HCT116 (cell line): ENCODE data around the gene AHNAK. TPM values are rescaled to one million over a fixed set of nuclear protein-coding genes. Genes with fewer than 3 reads are reported as not detected.

ENCODE experiments used
- ATAC-seq: fragments of 200-7000 bp; cut with Tn5 transposase; 2 replicates; pipeline ENCODE4 v1.9.1; 2020; ENCODE audit warnings: mild to moderate bottlenecking, moderate library complexity
- BruUV-seq: library from RNA; stranded (reverse); fragments of 400-500 nt; replicated peaks from 2 replicates; lab custom pipeline; 2021; lab: Mats Ljungman, UMichigan
- CTCF ChIA-PET: fragments of 300-600 bp; sonication (Branson Sonifier 250); formaldehyde crosslinking; loops from one replicate; lab custom pipeline; 2021; ENCODE audit warnings: antibody characterized with exemption; lab: Charles Lee
- POLR2A ChIA-PET: fragments of 300-600, 350-600 bp; sonication (Branson Sonifier 250); formaldehyde crosslinking; loops from one replicate; lab custom pipeline; 2021; ENCODE audit warnings: antibody characterized with exemption; lab: Charles Lee
- RAD21 ChIA-PET, 2 experiments: fragments of 300-600 bp; sonication (Branson Sonifier 250); formaldehyde crosslinking; loops; one replicate each; lab custom pipeline; 2023; ENCODE audit warnings: low total read pairs in 2 of 2; ENCODE audit not compliant: uncharacterized antibody in 2 of 2, unreplicated experiment in 2 of 2, low non-redundant PET in 1 of 2; lab: Charles Lee
- DNase-seq: peaks from one replicate; pipeline ENCODE4 v3.0.0-alpha.2; 2010; ENCODE audit warnings: low read depth, low spot score
- H2AFZ ChIP-seq: fragments of 200-600 bp; shearing (Covaris generic), sonication (generic); 2 replicates; pipeline ENCODE4 v1.6.1; 2017; ENCODE audit warnings: low read depth, mixed run types, mixed read lengths, antibody characterized with exemption, low read length; ENCODE audit not compliant: poor library complexity, severe bottlenecking
- H3K27ac ChIP-seq: 2 replicates; pipeline ENCODE4 v1.5.1; 2012; ENCODE audit warnings: low read depth, low read length
- H3K27me3 ChIP-seq: fragments of 200-600 bp; sonication (generic); 2 replicates; pipeline ENCODE4 v1.6.1; 2016; ENCODE audit warnings: mixed run types, low read length, mixed read lengths; ENCODE audit not compliant: insufficient read depth
- H3K36me3 ChIP-seq, 2 experiments: fragments of 200-500 bp in 1 of 2; fragments of 200-600 bp in 1 of 2; sonication (Bioruptor generic) in 1 of 2; sonication (generic) in 1 of 2; 2 replicates each; pipeline versions ENCODE4 v1.5.1 to v1.6.1; 2014 to 2016; ENCODE audit warnings: low read length in 2 of 2, inconsistent platforms in 1 of 2, mixed read lengths in 1 of 2, mixed run types in 1 of 2; ENCODE audit not compliant: insufficient read depth in 2 of 2, control insufficient read depth in 1 of 2
- H3K4me1 ChIP-seq, 2 experiments: fragments of 200-600 bp in 1 of 2; sonication (generic) in 1 of 2; 2 replicates each; pipeline versions ENCODE4 v1.5.1 to v1.6.1; 2012 to 2017; ENCODE audit warnings: low read length in 2 of 2, inconsistent platforms in 1 of 2, mild to moderate bottlenecking in 1 of 2, mixed read lengths in 1 of 2, mixed run types in 1 of 2, moderate library complexity in 1 of 2; ENCODE audit not compliant: insufficient read depth in 2 of 2, control insufficient read depth in 1 of 2
- H3K4me2 ChIP-seq: fragments of 200-600 bp; sonication (generic); 2 replicates; pipeline ENCODE4 v1.6.1; 2017; ENCODE audit warnings: mixed run types, low read length, mixed read lengths
- H3K4me3 ChIP-seq, 2 experiments: fragments of 200-600 bp in 1 of 2; sonication (generic) in 1 of 2; replicated peaks in 1 of 2; 2 replicates each; pipeline ENCODE4 v1.5.1; 2011 to 2016; ENCODE audit warnings: low read length in 2 of 2, control low read depth in 1 of 2, low read depth in 1 of 2, mild to moderate bottlenecking in 1 of 2, mixed read lengths in 1 of 2, mixed run types in 1 of 2
- H3K79me2 ChIP-seq: fragments of 200-600 bp; sonication (generic); 2 replicates; pipeline ENCODE4 v1.6.1; 2017; ENCODE audit warnings: mild to moderate bottlenecking, mixed run types, low read length, moderate library complexity, mixed read lengths; ENCODE audit not compliant: insufficient read depth
- H3K9ac ChIP-seq: fragments of 200-600 bp; sonication (generic); 2 replicates; pipeline ENCODE4 v1.6.1; 2016; ENCODE audit warnings: low read length, mixed read lengths
- H3K9me2 ChIP-seq: fragments of 200-600 bp; sonication (generic), shearing (Covaris generic); 2 replicates; pipeline ENCODE4 v1.6.1; 2017; ENCODE audit warnings: mixed run types, mild to moderate bottlenecking, moderate library complexity; ENCODE audit not compliant: insufficient read depth
- H3K9me3 ChIP-seq, 2 experiments: fragments of 200-500 bp in 1 of 2; fragments of 200-600 bp in 1 of 2; sonication (Bioruptor generic) in 1 of 2; sonication (generic) in 1 of 2; 2 replicates each; pipeline ENCODE4 v1.6.1; 2014 to 2017; ENCODE audit warnings: low read length in 2 of 2, mixed read lengths in 2 of 2, inconsistent platforms in 1 of 2, low read depth in 1 of 2, mild to moderate bottlenecking in 1 of 2, mixed run types in 1 of 2, moderate library complexity in 1 of 2; ENCODE audit not compliant: control insufficient read depth in 1 of 2, insufficient read depth in 1 of 2
- H4K20me1 ChIP-seq: fragments of 200-600 bp; sonication (generic), shearing (Covaris generic); 2 replicates; pipeline ENCODE4 v1.6.1; 2017; ENCODE audit warnings: mixed run types, mild to moderate bottlenecking, moderate library complexity; ENCODE audit not compliant: insufficient read depth
- ELF1 ChIP-seq: IDR thresholded peaks from 2 replicates; pipeline ENCODE4 v1.6.1; 2012; ENCODE audit warnings: low read depth, borderline replicate concordance
- EZH2 ChIP-seq: fragments of 200-600 bp; sonication (generic); IDR thresholded peaks from 2 replicates; pipeline ENCODE4 v1.6.1; 2017; ENCODE audit warnings: antibody characterized with exemption, mixed run types
- EZH2phosphoT487 ChIP-seq: fragments of 200-600 bp; IDR thresholded peaks from 2 replicates; pipeline ENCODE4 v1.6.1; 2018; ENCODE audit warnings: antibody characterized with exemption, borderline replicate concordance
- FOSL1 ChIP-seq: IDR thresholded peaks from 2 replicates; pipeline ENCODE4 v1.6.1; 2012; ENCODE audit warnings: low read depth
- JUND ChIP-seq: IDR thresholded peaks from 2 replicates; pipeline ENCODE4 v1.6.1; 2012
- POLR2A ChIP-seq: IDR thresholded peaks from 2 replicates; pipeline ENCODE4 v1.7.0; 2011; ENCODE audit warnings: borderline replicate concordance; ENCODE audit not compliant: insufficient read depth, insufficient read length; ENCODE audit errors: extremely low read depth
- POLR2AphosphoS5 ChIP-seq: IDR thresholded peaks from 2 replicates; pipeline ENCODE4 v1.6.1; 2011; ENCODE audit warnings: mild to moderate bottlenecking, low read depth, low read length, moderate library complexity
- RAD21 ChIP-seq: IDR thresholded peaks from 2 replicates; pipeline ENCODE4 v1.6.1; 2012; ENCODE audit warnings: low read depth, mild to moderate bottlenecking
- SIN3A ChIP-seq: IDR thresholded peaks from 2 replicates; pipeline ENCODE4 v1.6.1; 2012; ENCODE audit warnings: low read depth
- SP1 ChIP-seq: IDR thresholded peaks from 2 replicates; pipeline ENCODE4 v1.6.1; 2012; ENCODE audit warnings: low read depth
- YY1 ChIP-seq: IDR thresholded peaks from 2 replicates; pipeline ENCODE4 v1.6.1; 2011; ENCODE audit warnings: low read length, low read depth, moderate library complexity, mild to moderate bottlenecking; ENCODE audit not compliant: insufficient replicate concordance; ENCODE audit errors: extremely low read depth
- ZNF274 ChIP-seq: fragments of 200-500 bp; sonication (Bioruptor generic); IDR thresholded peaks from 2 replicates; pipeline ENCODE4 v1.6.1; 2014; ENCODE audit warnings: mild to moderate bottlenecking, low read depth, low read length, inconsistent platforms
- intact Hi-C: fragments of 100-400 bp; cut with micrococcal nuclease; formaldehyde crosslinking; loops from 2 replicates; pipeline ENCODE4 v1.10.0; 2022
- total RNA-seq: library from RNA; stranded (reverse); gene quantifications from one replicate; pipeline ENCODE4 v1.2.1, GENCODE V29; 2021; ENCODE audit not compliant: unreplicated experiment
- TF ChIP-seq, protein P1 (sequence below): IDR thresholded peaks from 2 replicates; pipeline ENCODE4 v1.6.1; 2011; ENCODE audit warnings: mild to moderate bottlenecking, low read length, moderate library complexity; ENCODE audit not compliant: insufficient replicate concordance; ENCODE audit errors: extremely low read depth
- TF ChIP-seq, protein P2 (sequence below): IDR thresholded peaks from 2 replicates; pipeline ENCODE4 v1.6.1; 2012; ENCODE audit warnings: low read depth
- TF ChIP-seq, protein P3 (sequence below): IDR thresholded peaks from 2 replicates; pipeline ENCODE4 v1.6.1; 2012

Gene AHNAK
- total RNA-seq, 1 experiment from 2014 or later, result 239 TPM

DNA sequence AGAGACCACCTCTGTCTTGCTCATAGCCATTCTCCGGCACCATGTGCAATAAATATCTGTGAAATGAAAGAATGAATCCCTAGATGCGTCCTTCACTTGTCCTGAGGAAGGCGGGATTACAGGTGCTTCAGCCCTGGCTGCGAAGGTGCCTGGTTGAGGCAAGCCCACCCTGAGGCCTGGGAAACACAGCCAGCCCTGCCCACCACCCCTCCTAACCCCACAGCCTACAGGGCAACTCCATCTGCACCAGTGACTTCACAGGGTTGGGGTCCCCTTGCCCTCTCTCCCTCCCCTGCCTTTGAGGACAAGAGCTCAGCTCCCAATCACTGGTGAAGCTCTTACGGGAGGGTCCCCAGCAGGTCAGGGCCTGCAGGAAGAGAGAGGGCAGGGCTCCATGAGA, 145.2 kb downstream of the AHNAK start:
- CTCF ChIA-PET, result no interaction called here

DNA sequence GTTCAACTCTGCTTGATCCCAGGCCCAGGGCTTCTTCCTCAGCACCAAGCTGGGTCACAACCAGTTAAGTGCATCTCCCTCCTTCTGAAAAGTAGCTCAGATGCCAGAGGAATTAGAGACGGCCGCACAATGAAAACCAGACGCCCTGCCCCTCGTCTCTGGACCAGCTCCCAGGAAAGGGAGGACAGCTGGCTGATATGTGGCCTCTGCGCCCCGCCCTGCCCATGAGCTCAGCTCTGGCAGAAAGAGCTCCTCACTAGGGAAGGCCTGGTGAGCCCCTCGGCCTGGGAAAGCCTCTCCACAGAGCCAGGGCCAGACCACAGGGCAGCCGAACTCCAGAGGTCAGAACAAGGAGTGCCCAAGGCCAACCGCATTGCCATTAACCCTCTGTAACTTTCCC, 145.8 kb downstream of the AHNAK start:
- RAD21 ChIA-PET, result interaction anchor here in 1 of 2 experiments (1.1 kb wide), 1 partner anchor 142 kb away, joined by 3 read pairs; no protein-coding TSS in a partner anchor
- ATAC-seq, result no peak
- H3K9me2 ChIP-seq, result no peaks in the 10 kb centered on the region
- no peak for TF ChIP-seq POLR2AphosphoS5
- no peak for TF ChIP-seq EZH2phosphoT487
- no peak for TF ChIP-seq RAD21
- TF ChIP-seq SP1, result no peak
- no peak for TF ChIP-seq ZNF274
- TF ChIP-seq, protein P1, sequence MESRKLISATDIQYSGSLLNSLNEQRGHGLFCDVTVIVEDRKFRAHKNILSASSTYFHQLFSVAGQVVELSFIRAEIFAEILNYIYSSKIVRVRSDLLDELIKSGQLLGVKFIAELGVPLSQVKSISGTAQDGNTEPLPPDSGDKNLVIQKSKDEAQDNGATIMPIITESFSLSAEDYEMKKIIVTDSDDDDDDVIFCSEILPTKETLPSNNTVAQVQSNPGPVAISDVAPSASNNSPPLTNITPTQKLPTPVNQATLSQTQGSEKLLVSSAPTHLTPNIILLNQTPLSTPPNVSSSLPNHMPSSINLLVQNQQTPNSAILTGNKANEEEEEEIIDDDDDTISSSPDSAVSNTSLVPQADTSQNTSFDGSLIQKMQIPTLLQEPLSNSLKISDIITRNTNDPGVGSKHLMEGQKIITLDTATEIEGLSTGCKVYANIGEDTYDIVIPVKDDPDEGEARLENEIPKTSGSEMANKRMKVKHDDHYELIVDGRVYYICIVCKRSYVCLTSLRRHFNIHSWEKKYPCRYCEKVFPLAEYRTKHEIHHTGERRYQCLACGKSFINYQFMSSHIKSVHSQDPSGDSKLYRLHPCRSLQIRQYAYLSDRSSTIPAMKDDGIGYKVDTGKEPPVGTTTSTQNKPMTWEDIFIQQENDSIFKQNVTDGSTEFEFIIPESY, result no peak
- TF ChIP-seq JUND, result no peak
- TF ChIP-seq, protein P2, sequence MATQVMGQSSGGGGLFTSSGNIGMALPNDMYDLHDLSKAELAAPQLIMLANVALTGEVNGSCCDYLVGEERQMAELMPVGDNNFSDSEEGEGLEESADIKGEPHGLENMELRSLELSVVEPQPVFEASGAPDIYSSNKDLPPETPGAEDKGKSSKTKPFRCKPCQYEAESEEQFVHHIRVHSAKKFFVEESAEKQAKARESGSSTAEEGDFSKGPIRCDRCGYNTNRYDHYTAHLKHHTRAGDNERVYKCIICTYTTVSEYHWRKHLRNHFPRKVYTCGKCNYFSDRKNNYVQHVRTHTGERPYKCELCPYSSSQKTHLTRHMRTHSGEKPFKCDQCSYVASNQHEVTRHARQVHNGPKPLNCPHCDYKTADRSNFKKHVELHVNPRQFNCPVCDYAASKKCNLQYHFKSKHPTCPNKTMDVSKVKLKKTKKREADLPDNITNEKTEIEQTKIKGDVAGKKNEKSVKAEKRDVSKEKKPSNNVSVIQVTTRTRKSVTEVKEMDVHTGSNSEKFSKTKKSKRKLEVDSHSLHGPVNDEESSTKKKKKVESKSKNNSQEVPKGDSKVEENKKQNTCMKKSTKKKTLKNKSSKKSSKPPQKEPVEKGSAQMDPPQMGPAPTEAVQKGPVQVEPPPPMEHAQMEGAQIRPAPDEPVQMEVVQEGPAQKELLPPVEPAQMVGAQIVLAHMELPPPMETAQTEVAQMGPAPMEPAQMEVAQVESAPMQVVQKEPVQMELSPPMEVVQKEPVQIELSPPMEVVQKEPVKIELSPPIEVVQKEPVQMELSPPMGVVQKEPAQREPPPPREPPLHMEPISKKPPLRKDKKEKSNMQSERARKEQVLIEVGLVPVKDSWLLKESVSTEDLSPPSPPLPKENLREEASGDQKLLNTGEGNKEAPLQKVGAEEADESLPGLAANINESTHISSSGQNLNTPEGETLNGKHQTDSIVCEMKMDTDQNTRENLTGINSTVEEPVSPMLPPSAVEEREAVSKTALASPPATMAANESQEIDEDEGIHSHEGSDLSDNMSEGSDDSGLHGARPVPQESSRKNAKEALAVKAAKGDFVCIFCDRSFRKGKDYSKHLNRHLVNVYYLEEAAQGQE, result no peak
- TF ChIP-seq, protein P3, sequence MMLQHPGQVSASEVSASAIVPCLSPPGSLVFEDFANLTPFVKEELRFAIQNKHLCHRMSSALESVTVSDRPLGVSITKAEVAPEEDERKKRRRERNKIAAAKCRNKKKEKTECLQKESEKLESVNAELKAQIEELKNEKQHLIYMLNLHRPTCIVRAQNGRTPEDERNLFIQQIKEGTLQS, result no peak
- no peak for TF ChIP-seq YY1
- no peak for TF ChIP-seq SIN3A
- no peak for TF ChIP-seq EZH2
- no peak for TF ChIP-seq FOSL1
- no peak for TF ChIP-seq POLR2A

More for the DNA sequence above, 145.2 kb downstream of the AHNAK start:
- H3K4me3 ChIP-seq, result no peak overlapping the region
- no peak overlapping the region for H3K4me2 ChIP-seq
- RAD21 ChIA-PET, result no interaction called here
- no TSS peak for BruUV-seq
- H3K9me2 ChIP-seq, result no peaks in the 10 kb centered on the region
- no peak for ATAC-seq
- no peak overlapping the region for H3K9ac ChIP-seq
- intact Hi-C loops, result no loop called here
- H3K36me3 ChIP-seq, result no peaks in the 10 kb centered on the region
- no peak for DNase-seq
- POLR2A ChIA-PET, result interaction anchor here (0.6 to 1.7 kb wide), 2 partner anchors 155 to 173 kb away, joined by 3 to 5 read pairs; partner anchors contain the start of gene EEF1G
- no peak overlapping the region for H3K27ac ChIP-seq
- no peaks in the 10 kb centered on the region for H3K27me3 ChIP-seq
- TF ChIP-seq ELF1, result no peak
- TF ChIP-seq, protein P3, result no peak
- no peaks in the 10 kb centered on the region for H4K20me1 ChIP-seq
- H2AFZ ChIP-seq, result no peak overlapping the region
- H3K4me1 ChIP-seq, result peaks cover 0 to 10% of the 10 kb centered on the region in 2 experiments; a peak in 1 of 4 replicates
- no peaks in the 10 kb centered on the region for H3K9me3 ChIP-seq
- H3K79me2 ChIP-seq, result no peaks in the 10 kb centered on the region

More for the DNA sequence above, 145.8 kb downstream of the AHNAK start:
- no peak overlapping the region for H2AFZ ChIP-seq
- H3K4me1 ChIP-seq, result peaks cover 0 to 10% of the 10 kb centered on the region in 2 experiments; a peak in 1 of 4 replicates
- no peaks in the 10 kb centered on the region for H3K36me3 ChIP-seq
- intact Hi-C loops, result no loop called here
- ChIA-PET POLR2A (interaction anchor here (1.7 kb wide), 1 partner anchor 173 kb away, joined by 5 read pairs; the partner anchor contains the start of gene EEF1G), CTCF (no interaction called here)
- H3K27ac ChIP-seq, result no peak overlapping the region
- no peak overlapping the region for H3K4me2 ChIP-seq
- H4K20me1 ChIP-seq, result no peaks in the 10 kb centered on the region
- H3K4me3 ChIP-seq, result no peak overlapping the region
- H3K27me3 ChIP-seq, result no peaks in the 10 kb centered on the region
- no peaks in the 10 kb centered on the region for H3K79me2 ChIP-seq
- DNase-seq, result no peak
- BruUV-seq, result no TSS peak
- H3K9me3 ChIP-seq, result no peaks in the 10 kb centered on the region
- H3K9ac ChIP-seq, result no peak overlapping the region
